A204.1 (cell line): ENCODE results near the gene CEP43.

Experiments
- FAIRE-seq: peaks from 2 replicates; lab custom pipeline; 2012; peaks lifted over from hg19 to GRCh38; lab: Jason Lieb, UNC

The CEP43 gene

GRCh38 chr6:166969390-166970002 is 29.7 kb upstream of the CEP43 start:
- FAIRE-seq, result no peak

- no peak for FAIRE-seq
These were observed 29.1 kb upstream of the CEP43 start for GRCh38 chr6:166970091-166970490.

- FAIRE-seq, result no peak
These were observed 28.4 kb upstream of the CEP43 start for GRCh38 chr6:166970776-166971175.

- no peak for FAIRE-seq
These were observed 27.9 kb upstream of the CEP43 start for GRCh38 chr6:166971271-166971670.

GRCh38 chr6:166972101-166972500 is 27.1 kb upstream of the CEP43 start:
- FAIRE-seq, result no peak

- FAIRE-seq, result no peak
These were observed 22.6 kb upstream of the CEP43 start for GRCh38 chr6:166976636-166977035.

GRCh38 chr6:166977621-166978525 is 21.3 kb upstream of the CEP43 start:
- no peak for FAIRE-seq

- no peak for FAIRE-seq
These were observed 18.5 kb upstream of the CEP43 start for GRCh38 chr6:166980738-166981137.

GRCh38 chr6:166987448-166987847 is 11.7 kb upstream of the CEP43 start:
- FAIRE-seq, result no peak

GRCh38 chr6:166987930-166988329 is 11.3 kb upstream of the CEP43 start:
- FAIRE-seq, result no peak

GRCh38 chr6:166988674-166989201 is 10.5 kb upstream of the CEP43 start:
- no peak for FAIRE-seq

- no peak for FAIRE-seq
These were observed 9.7 kb upstream of the CEP43 start for GRCh38 chr6:166989427-166990032.

- FAIRE-seq, result no peak
These were observed 2.8 kb upstream of the CEP43 start for GRCh38 chr6:166996406-166996805.

- no peak for FAIRE-seq
These were observed 1.8 kb upstream of the CEP43 start for GRCh38 chr6:166997348-166997747.

GRCh38 chr6:166997768-166998255 is 1.4 kb upstream of the CEP43 start:
- no peak for FAIRE-seq

GRCh38 chr6:166998256-166999144 is 697 bp upstream of the CEP43 start:
- no peak for FAIRE-seq

GRCh38 chr6:166999884-167000253 is 672 bp downstream of the CEP43 start:
- no peak for FAIRE-seq

GRCh38 chr6:167000759-167001158 is 1.6 kb downstream of the CEP43 start:
- no peak for FAIRE-seq

- no peak for FAIRE-seq
These were observed 6.4 kb downstream of the CEP43 start for GRCh38 chr6:167005350-167006159.

- FAIRE-seq, result no peak
These were observed 8.8 kb downstream of the CEP43 start for GRCh38 chr6:167007985-167008384.

GRCh38 chr6:167013067-167013466 is 13.9 kb downstream of the CEP43 start:
- FAIRE-seq, result no peak
